ENCODE data around the gene SYT13. TPM values are rescaled to one million over a fixed set of nuclear protein-coding genes. Genes with fewer than 3 reads are reported as not detected.

SYT13 gene
- total and polyA plus RNA-seq, 2 donors (not counting 3 experiments of a cell fraction or from before 2014, with no cell fraction given) = not detected

- Histone ChIP-seq H3K9ac (replicated peaks; ENCODE audit: extremely low read depth, insufficient read depth, low read length) (no peak overlapping the region), H4K20me1 (replicated peaks; ENCODE audit: control insufficient read depth, extremely low read depth, insufficient read depth, low read length) (no peaks in the 10 kb centered on the region), H3K27me3 (ENCODE audit: control insufficient read depth in 2 of 2, insufficient read depth in 2 of 2, low read length in 2 of 2) (no peaks in the 10 kb centered on the region), H3K36me3 (ENCODE audit: control insufficient read depth in 2 of 2, extremely low read depth in 1 of 2, insufficient read depth in 2 of 2, low read length in 2 of 2) (no peaks in the 10 kb centered on the region), H3K4me2 (ENCODE audit: insufficient read depth, low read length) (no peak overlapping the region), H2AFZ (ENCODE audit: low read depth, low read length) (no peak overlapping the region), H3K79me2 (ENCODE audit: control insufficient read depth, insufficient read depth, low read length) (no peaks in the 10 kb centered on the region), H3K27ac (ENCODE audit: insufficient read depth, low read depth, low read length) (no peak overlapping the region), H3K4me3 (replicated peaks in 1 of 3; ENCODE audit: insufficient read depth in 1 of 3, low read depth in 1 of 3, low read length in 3 of 3) (no peak overlapping the region), H3K9me3 (replicated peaks; ENCODE audit: control insufficient read depth, insufficient read depth, low read length) (no peaks in the 10 kb centered on the region), H3K4me1 (ENCODE audit: control insufficient read depth, extremely low read depth, insufficient read depth, low read length) (no peaks in the 10 kb centered on the region), H3K9me1 (replicated peaks; ENCODE audit: control insufficient read depth, extremely low read depth, insufficient read depth, low read length) (no peaks in the 10 kb centered on the region)
- no peak for TF ChIP-seq EZH2 (IDR thresholded peaks at IDR 0.05; ENCODE audit: borderline replicate concordance, low read depth, low read length, severe bottlenecking)
- no peak for TF ChIP-seq MAX (IDR thresholded peaks at IDR 0.05; ENCODE audit: insufficient read depth, insufficient read length)
- no peak for TF ChIP-seq CTCF (IDR thresholded peaks at IDR 0.05; ENCODE audit: extremely low read depth in 1 of 2, insufficient read depth in 1 of 2, low read depth in 1 of 2, low read length in 2 of 2)
- no peak for TF ChIP-seq FOS (IDR thresholded peaks at IDR 0.05; ENCODE audit: borderline replicate concordance, insufficient read depth, low read length)
- TF ChIP-seq MYC (IDR thresholded peaks at IDR 0.05; ENCODE audit: low read depth, low read length) = no peak
- no peak for TF ChIP-seq JUN (IDR thresholded peaks at IDR 0.05; ENCODE audit: borderline replicate concordance, insufficient read depth, insufficient read length, low read depth)
- no peak for TF ChIP-seq GATA2 (IDR thresholded peaks at IDR 0.05; ENCODE audit: insufficient read depth, insufficient read length, low read depth, low read length)
- no peak for TF ChIP-seq POLR2AphosphoS5 (IDR thresholded peaks at IDR 0.05; ENCODE audit: insufficient read depth, low read depth, low read length)
- TF ChIP-seq POLR2A (IDR thresholded peaks at IDR 0.05; ENCODE audit: low read depth, low read length) = no peak
- DNase-seq (ENCODE audit: low read depth, low spot score) (no peak), FAIRE-seq (no peak)
- dilution Hi-C loops (cut with MboI; ENCODE audit: extremely low pct_ligation_motif_present, low sequenced_read_pairs) = no loop called here
- no TSS peak for BruUV-seq (replicated peaks)
- ChIA-PET CTCF (interaction anchor here (1.8 kb wide), 2 partner anchors 10 to 11 kb away, joined by 4 read pairs; no protein-coding TSS in a partner anchor), POLR2A (no interaction called here)
- intact Hi-C loops (cut with micrococcal nuclease) = no loop called here
Observed at GRCh38 chr11:45193695-45194094, 92.4 kb downstream of the SYT13 start.

Other genes with a start within 250 kb of the SYT13 start
- gene PRDM11, start 139.7 kb downstream of the SYT13 start, total RNA-seq = 13.9 and 14.1 TPM in 2 replicates
- 5.9 and 6.9 TPM in 2 replicates for gene PRDM11, start 139.7 kb downstream of the SYT13 start, polyA plus RNA-seq